Thoracic aorta (tissue), 2 donors: ENCODE results near the gene SYNE1. TPM values are rescaled to one million over a fixed set of nuclear protein-coding genes. Genes with fewer than 3 reads are reported as not detected.

ENCODE experiments used
- ATAC-seq: fragments of 150-250 bp; one replicate; pipeline ENCODE4 v1.8.0; 2017; ENCODE audit warnings: low read depth; ENCODE audit not compliant: insufficient number of reproducible peaks, low FRiP score
- DNase-seq: peaks from one replicate; pipeline ENCODE4 v3.0.0-alpha.2; 2020; ENCODE audit warnings: low spot score
- H3K27ac ChIP-seq, 2 donors: fragments of 200-600 bp; sonication (generic); 1 replicate in 1 of 2; 2 replicates in 1 of 2; pipeline ENCODE4 v1.5.1; 2016; ENCODE audit warnings: mild to moderate bottlenecking in 2 of 2, moderate library complexity in 2 of 2
- H3K27me3 ChIP-seq: fragments of 200-600 bp; sonication (generic); replicated peaks from 2 replicates; pipeline ENCODE4 v1.6.0; 2016; ENCODE audit warnings: mild to moderate bottlenecking; ENCODE audit not compliant: insufficient read depth
- H3K36me3 ChIP-seq: fragments of 200-600 bp; sonication (generic); one replicate; pipeline ENCODE4 v1.5.1; 2016
- H3K4me1 ChIP-seq, 2 donors: fragments of 200-600 bp; sonication (generic); 1 replicate in 1 of 2; 2 replicates in 1 of 2; pipeline versions ENCODE4 v1.5.1 to v1.6.0; 2016; ENCODE audit warnings: low read depth in 2 of 2, mild to moderate bottlenecking in 1 of 2; ENCODE audit not compliant: control insufficient read depth in 1 of 2
- H3K4me3 ChIP-seq: fragments of 200-600 bp; sonication (generic); 2 replicates; pipeline ENCODE4 v1.5.1; 2016; ENCODE audit warnings: mild to moderate bottlenecking
- H3K9me3 ChIP-seq: fragments of 200-600 bp; sonication (generic); 2 replicates; pipeline ENCODE4 v1.5.1; 2016
- total RNA-seq, 2 donors: library from RNA; depleted of rRNA; stranded (reverse); fragments of >200 nt; gene quantifications; one replicate each; pipeline versions ENCODE4 v1.1.0 to v1.2.3, GENCODE V29; 2016
- TF ChIP-seq, protein P1 (sequence below): fragments of 200-600 bp; sonication (generic); IDR thresholded peaks from one replicate; pipeline ENCODE4 v1.5.1; 2019; ENCODE audit warnings: antibody characterized with exemption

SYNE1 gene
- total RNA-seq, 2 donors from 2014 or later, result 462 to 552 TPM

DNA sequence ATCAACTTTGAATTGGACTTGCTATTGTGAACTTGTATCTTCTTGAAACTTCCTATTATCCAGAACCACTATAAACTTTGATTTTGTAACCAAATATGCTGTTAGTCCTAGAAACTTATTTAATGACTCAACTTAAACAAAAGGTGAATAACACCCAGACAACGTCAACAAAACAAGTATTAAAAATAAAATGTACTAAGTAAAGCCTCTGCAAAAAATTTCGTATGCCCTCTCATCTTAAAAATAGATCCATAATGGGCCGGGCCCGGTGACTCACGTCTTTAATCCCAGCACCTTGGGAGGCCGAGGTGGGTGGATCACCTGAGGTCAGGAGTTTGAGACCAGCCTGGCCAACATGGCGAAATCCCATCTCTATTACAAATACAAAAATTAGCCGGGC, 428.0 kb downstream of the SYNE1 start:
- peaks cover 42% of the 10 kb centered on the region for H3K36me3 ChIP-seq
- no peak for DNase-seq
- TF ChIP-seq, protein P1, sequence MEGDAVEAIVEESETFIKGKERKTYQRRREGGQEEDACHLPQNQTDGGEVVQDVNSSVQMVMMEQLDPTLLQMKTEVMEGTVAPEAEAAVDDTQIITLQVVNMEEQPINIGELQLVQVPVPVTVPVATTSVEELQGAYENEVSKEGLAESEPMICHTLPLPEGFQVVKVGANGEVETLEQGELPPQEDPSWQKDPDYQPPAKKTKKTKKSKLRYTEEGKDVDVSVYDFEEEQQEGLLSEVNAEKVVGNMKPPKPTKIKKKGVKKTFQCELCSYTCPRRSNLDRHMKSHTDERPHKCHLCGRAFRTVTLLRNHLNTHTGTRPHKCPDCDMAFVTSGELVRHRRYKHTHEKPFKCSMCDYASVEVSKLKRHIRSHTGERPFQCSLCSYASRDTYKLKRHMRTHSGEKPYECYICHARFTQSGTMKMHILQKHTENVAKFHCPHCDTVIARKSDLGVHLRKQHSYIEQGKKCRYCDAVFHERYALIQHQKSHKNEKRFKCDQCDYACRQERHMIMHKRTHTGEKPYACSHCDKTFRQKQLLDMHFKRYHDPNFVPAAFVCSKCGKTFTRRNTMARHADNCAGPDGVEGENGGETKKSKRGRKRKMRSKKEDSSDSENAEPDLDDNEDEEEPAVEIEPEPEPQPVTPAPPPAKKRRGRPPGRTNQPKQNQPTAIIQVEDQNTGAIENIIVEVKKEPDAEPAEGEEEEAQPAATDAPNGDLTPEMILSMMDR, result no peak
- H3K4me1 ChIP-seq, result peaks cover 12 to 26% of the 10 kb centered on the region in 2 donors
- no peak for ATAC-seq
- no peak overlapping the region for H3K4me3 ChIP-seq
- H3K27me3 ChIP-seq, result no peaks in the 10 kb centered on the region
- H3K9me3 ChIP-seq, result no peaks in the 10 kb centered on the region
- peak overlapping the region in 1 of 2 donors; percentile 7 for H3K27ac ChIP-seq

DNA sequence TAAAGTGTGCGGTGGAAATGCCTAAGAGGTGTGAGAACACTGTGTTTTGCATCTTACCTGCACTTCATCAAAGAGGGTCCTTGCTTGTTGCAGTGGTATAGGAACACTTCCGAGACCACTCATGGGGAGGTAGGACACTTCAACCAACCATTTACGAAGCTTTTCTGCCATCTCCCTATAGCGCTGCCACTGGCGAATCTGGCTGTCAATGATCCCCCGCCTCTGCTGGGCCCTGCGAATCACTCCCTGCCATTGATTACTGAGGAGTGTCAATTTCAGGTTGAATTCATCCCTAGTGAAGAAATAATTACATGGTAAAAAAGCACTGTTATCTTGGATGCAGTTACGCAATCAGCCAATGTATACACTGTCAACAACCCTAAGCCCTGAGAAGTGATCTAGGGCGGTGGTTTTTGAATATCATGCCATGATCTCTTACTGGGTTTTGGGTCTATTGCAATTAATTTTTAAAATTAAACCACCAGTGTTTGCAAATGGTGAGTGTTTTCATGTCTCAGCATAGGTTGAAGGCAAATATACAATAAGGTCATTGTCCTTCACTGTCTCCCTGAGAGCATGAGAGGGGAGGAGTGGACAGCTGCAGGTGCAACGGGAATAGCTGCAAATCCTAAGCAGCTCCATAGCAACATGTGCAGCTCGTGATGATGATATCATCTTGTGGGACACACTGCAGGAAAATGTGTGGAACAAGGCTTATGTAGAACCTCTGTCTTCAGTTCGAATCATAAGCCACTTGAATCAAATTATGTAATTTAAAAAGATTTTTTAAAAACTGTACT, 429.0 kb downstream of the SYNE1 start:
- Histone ChIP-seq H3K9me3 (no peaks in the 10 kb centered on the region), H3K36me3 (peaks cover 36% of the 10 kb centered on the region), H3K27me3 (no peaks in the 10 kb centered on the region), H3K4me1 (peaks cover 15 to 32% of the 10 kb centered on the region in 2 donors), H3K4me3 (no peak overlapping the region), H3K27ac (no peak overlapping the region)
- TF ChIP-seq, protein P1, result no peak
- DNase-seq (no peak), ATAC-seq (no peak)

DNA sequence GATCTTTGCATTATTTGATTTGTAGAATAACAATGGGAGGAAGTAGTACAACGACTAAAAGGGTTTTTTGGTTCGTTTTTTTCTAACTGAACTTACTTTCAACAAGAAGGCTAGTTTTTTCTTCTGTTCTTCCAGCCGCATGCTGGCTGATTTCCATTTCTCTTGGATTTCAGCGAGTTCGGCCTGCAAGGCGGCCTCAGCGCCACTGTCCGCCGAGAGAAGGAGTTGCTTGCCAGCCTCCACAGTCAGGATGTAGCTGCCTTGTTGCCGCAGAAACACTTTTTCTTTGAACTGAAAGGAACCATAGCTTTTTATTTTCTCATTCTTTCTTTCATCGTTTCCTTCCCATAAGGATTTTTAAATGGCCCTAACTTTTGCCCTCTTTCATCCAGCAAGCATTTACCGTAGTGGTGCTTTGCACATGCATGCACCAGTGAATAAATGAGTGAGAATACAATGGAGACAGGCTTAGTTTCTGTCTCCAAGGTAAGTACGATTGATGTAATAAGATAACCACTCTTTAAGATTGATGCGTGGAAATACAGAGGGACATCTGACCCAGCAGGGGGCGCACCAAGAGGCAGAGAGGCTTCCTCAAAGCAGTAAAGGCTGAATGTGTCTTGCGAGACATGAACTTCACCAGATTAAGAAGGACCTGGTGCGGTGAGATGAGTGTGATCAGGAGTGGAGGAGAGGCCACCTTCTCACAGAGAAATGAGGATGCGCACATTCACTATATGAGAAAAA, 430.9 kb downstream of the SYNE1 start:
- Histone ChIP-seq H3K27ac (peak overlapping the region; percentile 22 to 40), H3K4me1 (peaks cover 15 to 32% of the 10 kb centered on the region in 2 donors), H3K36me3 (peaks cover 34% of the 10 kb centered on the region), H3K4me3 (no peak overlapping the region), H3K27me3 (no peaks in the 10 kb centered on the region), H3K9me3 (no peaks in the 10 kb centered on the region)
- no peak for DNase-seq
- TF ChIP-seq, protein P1, result peak; percentile 26
- no peak for ATAC-seq

DNA sequence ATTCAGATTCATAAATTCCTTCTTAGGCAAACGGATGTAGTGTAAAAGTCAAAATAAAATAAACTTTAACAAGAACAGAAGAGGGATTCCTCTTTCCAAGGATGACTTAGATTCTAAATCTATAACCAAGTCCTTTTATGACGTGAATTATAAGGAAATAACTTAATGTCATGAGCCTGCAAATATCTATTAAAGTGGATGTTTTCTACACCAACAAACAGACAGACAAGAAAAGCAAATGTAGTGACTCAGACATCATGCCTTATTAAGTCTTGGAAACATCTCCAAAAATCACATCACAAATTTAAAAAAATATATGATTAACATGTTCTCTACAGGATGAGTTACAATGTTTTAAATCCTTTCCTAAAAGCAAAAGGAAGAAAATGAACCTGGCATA, 432.6 kb downstream of the SYNE1 start:
- Histone ChIP-seq H3K4me3 (no peak overlapping the region), H3K4me1 (peaks cover 15 to 32% of the 10 kb centered on the region in 2 donors), H3K9me3 (no peaks in the 10 kb centered on the region), H3K27ac (peak overlapping the region; percentile 1 to 25), H3K27me3 (no peaks in the 10 kb centered on the region), H3K36me3 (peaks cover 44% of the 10 kb centered on the region)
- TF ChIP-seq, protein P1, result no peak
- ATAC-seq, result peak; percentile 38
- DNase-seq, result no peak

DNA sequence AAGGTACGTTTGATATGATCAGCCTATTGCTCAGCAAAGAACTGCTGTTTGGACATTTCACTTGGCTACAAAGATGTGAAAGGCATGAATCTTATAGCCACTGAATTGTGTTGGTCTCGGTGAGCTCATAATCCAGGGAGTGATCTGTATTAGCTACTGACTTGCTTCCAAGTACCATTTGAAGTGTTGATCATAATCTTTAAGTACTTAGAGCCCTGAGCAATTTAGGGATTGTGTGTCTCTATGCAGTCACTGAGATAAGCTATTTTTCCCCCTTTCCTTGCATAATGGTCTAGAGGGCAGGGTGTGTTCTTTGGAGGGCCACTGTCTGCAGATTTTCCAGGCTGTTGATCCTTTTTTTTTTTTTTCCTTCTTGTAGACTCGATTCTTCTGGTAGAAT, 436.0 kb downstream of the SYNE1 start:
- TF ChIP-seq, protein P1, result no peak
- DNase-seq, result no peak
- Histone ChIP-seq H3K27me3 (no peaks in the 10 kb centered on the region), H3K4me1 (peaks cover 15 to 25% of the 10 kb centered on the region in 2 donors), H3K9me3 (no peaks in the 10 kb centered on the region), H3K36me3 (peaks cover 44% of the 10 kb centered on the region), H3K4me3 (no peak overlapping the region), H3K27ac (no peak overlapping the region)
- no peak for ATAC-seq
